Measurements from ENCODE around the gene CMBL. TPM values are rescaled to one million over a fixed set of nuclear protein-coding genes. Genes with fewer than 3 reads are reported as not detected.

CMBL gene
- total RNA-seq, 1 donor from 2014 or later = 24.0 TPM

GRCh38 chr5:10233011-10233410 is 74.7 kb downstream of the CMBL start:
- no peak for TF ChIP-seq CTCF (conservative IDR thresholded peaks at IDR 0.05)
- Mint-ChIP-seq H3K9me3 (no peaks in the 10 kb centered on the region), H3K4me1 (no peaks in the 10 kb centered on the region), H3K4me3 (no peak overlapping the region), H3K27me3 (ENCODE audit: low read depth) (no peaks in the 10 kb centered on the region), H3K27ac (ENCODE audit: unreplicated experiment) (no peak overlapping the region), H3K36me3 (ENCODE audit: low read depth) (peaks cover 6% of the 10 kb centered on the region)
- DNase-seq (ENCODE audit: low read depth, low spot score) = no peak

- Mint-ChIP-seq H3K27ac (ENCODE audit: unreplicated experiment) (peak overlapping the region; percentile 81), H3K9me3 (no peaks in the 10 kb centered on the region), H3K4me3 (no peak overlapping the region), H3K36me3 (ENCODE audit: low read depth) (peaks cover 6% of the 10 kb centered on the region), H3K4me1 (no peaks in the 10 kb centered on the region), H3K27me3 (ENCODE audit: low read depth) (no peaks in the 10 kb centered on the region)
- TF ChIP-seq CTCF (conservative IDR thresholded peaks at IDR 0.05) = no peak
- DNase-seq (ENCODE audit: low read depth, low spot score) = no peak
These were observed 75.3 kb downstream of the CMBL start for GRCh38 chr5:10232386-10232785.

GRCh38 chr5:10229306-10230048 is 78.2 kb downstream of the CMBL start:
- Mint-ChIP-seq H3K4me1 (no peaks in the 10 kb centered on the region), H3K36me3 (ENCODE audit: low read depth) (peaks cover 20% of the 10 kb centered on the region), H3K9me3 (peaks cover 7% of the 10 kb centered on the region), H3K27me3 (ENCODE audit: low read depth) (no peaks in the 10 kb centered on the region), H3K27ac (ENCODE audit: unreplicated experiment) (no peak overlapping the region), H3K4me3 (no peak overlapping the region)
- TF ChIP-seq CTCF (conservative IDR thresholded peaks at IDR 0.05) = no peak
- no peak for DNase-seq (ENCODE audit: low read depth, low spot score)

- DNase-seq (ENCODE audit: low read depth, low spot score) = no peak
- Mint-ChIP-seq H3K27me3 (ENCODE audit: low read depth) (no peaks in the 10 kb centered on the region), H3K4me3 (no peak overlapping the region), H3K36me3 (ENCODE audit: low read depth) (peaks cover 29% of the 10 kb centered on the region), H3K27ac (ENCODE audit: unreplicated experiment) (no peak overlapping the region), H3K9me3 (peaks cover 12% of the 10 kb centered on the region), H3K4me1 (no peaks in the 10 kb centered on the region)
- TF ChIP-seq CTCF (conservative IDR thresholded peaks at IDR 0.05) = no peak
These were observed 79.4 kb downstream of the CMBL start for GRCh38 chr5:10228288-10228687.

Other genes starting within 250 kb of the CMBL start
- gene ATPSCKMT, start 58.0 kb downstream of the CMBL start, total RNA-seq = 21.8 and 24.4 TPM in 2 replicates
- 401 and 424 TPM in 2 replicates for gene CCT5, start 57.6 kb downstream of the CMBL start, total RNA-seq
- gene MARCHF6, start 45.8 kb upstream of the CMBL start, total RNA-seq = 202 and 207 TPM in 2 replicates
- 0.68 and 1.0 TPM in 2 replicates for gene ROPN1L, start 134.0 kb upstream of the CMBL start, total RNA-seq